GM18505 (cell line): ENCODE measurements around the gene KRT7.

ENCODE experiments used
- ATAC-seq: cut with Tn5 transposase; IDR thresholded peaks from one replicate; pipeline ENCODE4 v1.9.1; 2021; ENCODE audit not compliant: unreplicated experiment
- POLR2A ChIP-seq: IDR thresholded peaks from 4 replicates; pipeline ENCODE4 v1.6.1; 2011; ENCODE audit warnings: borderline replicate concordance; ENCODE audit not compliant: insufficient read depth, insufficient read length; ENCODE audit errors: extremely low read depth

The KRT7 gene

GRCh38 chr12:52232674-52233461, at the start of gene KRT7:
Gene KRT7, plus strand, starts transcription at chr12:52233243. Its CDS starts 54 bp downstream, at chr12:52233297.
- TF ChIP-seq POLR2A: no peak
- no peak for ATAC-seq

- no peak for TF ChIP-seq POLR2A
- no peak for ATAC-seq
These were observed 49.5 kb upstream of the KRT7 start for GRCh38 chr12:52183544-52183910.

- ATAC-seq: no peak
- TF ChIP-seq POLR2A: no peak
These were observed 49.1 kb upstream of the KRT7 start for GRCh38 chr12:52183971-52184370.

GRCh38 chr12:52184813-52185212, 48.2 kb upstream of the KRT7 start:
- TF ChIP-seq POLR2A: no peak
- ATAC-seq: no peak

GRCh38 chr12:52185400-52185967, 47.6 kb upstream of the KRT7 start:
- TF ChIP-seq POLR2A: no peak
- ATAC-seq: no peak

GRCh38 chr12:52186118-52186840, 46.8 kb upstream of the KRT7 start:
- TF ChIP-seq POLR2A: no peak

GRCh38 chr12:52187206-52187605, 45.8 kb upstream of the KRT7 start:
- no peak for ATAC-seq
- no peak for TF ChIP-seq POLR2A

More at GRCh38 chr12:52186118-52186840, 46.8 kb upstream of the KRT7 start:
- ATAC-seq: no peak

- ATAC-seq: no peak
These were observed 45.4 kb upstream of the KRT7 start for GRCh38 chr12:52187640-52188039.

GRCh38 chr12:52188658-52189057, 44.4 kb upstream of the KRT7 start:
- no peak for TF ChIP-seq POLR2A
- ATAC-seq: no peak

More at GRCh38 chr12:52187640-52188039, 45.4 kb upstream of the KRT7 start:
- no peak for TF ChIP-seq POLR2A

GRCh38 chr12:52189376-52190174, 43.5 kb upstream of the KRT7 start:
- no peak for ATAC-seq
- TF ChIP-seq POLR2A: no peak

GRCh38 chr12:52190860-52191729, 41.9 kb upstream of the KRT7 start:
- ATAC-seq: no peak
- TF ChIP-seq POLR2A: no peak
